HG02798 (cell line): ENCODE results near the gene TMEM165.

Experiments used
- ATAC-seq: cut with Tn5 transposase; IDR thresholded peaks from one replicate; pipeline ENCODE4 v1.9.1; 2021; ENCODE audit warnings: mild to moderate bottlenecking; ENCODE audit not compliant: unreplicated experiment, poor library complexity

The TMEM165 gene

DNA sequence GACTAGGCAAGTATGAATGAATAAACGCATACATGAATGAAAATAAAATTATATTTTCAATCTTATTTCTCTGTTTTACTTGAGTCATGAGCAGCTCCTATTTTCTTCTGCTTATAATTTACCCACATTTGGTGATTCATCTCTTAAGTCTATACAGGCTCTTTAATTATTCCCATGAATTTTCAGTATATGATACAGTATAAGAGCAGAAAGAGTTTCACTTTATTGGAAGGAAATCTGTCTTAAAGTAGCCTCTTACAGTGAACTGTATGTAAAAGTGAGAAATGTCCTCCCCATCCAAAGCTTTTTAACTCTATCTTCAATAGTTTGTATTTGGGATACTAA, 50.8 kb downstream of the TMEM165 start:
- no peak for ATAC-seq

DNA sequence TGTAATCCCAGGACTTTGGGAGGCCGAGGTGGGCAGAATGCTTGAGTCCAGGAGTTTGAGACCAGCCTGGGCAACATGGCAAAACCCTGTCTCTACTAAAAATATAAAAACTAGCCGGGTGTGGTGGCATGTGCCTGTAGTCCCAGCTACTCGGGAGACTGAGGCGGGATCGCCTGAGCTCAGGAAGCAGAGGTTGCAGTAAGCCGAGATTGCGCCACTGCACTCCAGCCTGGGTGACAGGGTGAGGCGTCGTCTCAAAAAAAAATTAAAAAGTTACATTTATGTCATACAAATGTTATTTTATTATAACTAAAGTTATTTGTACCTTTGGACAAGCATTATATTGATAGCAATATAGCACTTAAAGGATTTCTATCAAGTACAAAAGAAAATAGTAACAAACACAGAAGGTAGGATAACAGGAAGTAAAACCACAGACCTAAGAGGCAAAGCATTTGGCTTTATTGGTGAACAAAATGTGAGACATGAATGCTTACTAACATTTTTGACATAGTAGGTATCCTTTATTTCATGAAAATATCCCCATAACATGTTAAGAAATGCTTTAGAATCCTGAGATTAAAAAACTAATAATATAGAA, 51.5 kb downstream of the TMEM165 start:
- ATAC-seq, result no peak

DNA sequence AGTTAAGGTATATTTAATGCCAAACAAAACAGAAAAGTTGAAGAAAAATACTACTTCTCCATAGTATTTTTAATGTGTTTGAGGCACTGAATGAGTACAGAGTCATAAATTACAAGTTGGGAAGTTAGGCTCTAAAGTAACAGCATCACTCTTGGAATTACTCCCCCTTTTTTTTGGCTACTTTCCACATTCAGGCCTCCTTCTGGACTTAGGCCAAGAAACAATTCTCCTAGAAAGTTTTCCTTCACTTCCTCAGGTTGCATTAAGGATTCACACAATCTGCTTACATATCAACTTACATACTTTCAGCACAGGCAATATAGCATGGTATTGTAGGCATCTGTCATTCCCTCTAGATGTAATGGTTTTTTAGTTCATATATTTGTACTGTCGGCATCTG, 52.1 kb downstream of the TMEM165 start:
- ATAC-seq, result no peak

DNA sequence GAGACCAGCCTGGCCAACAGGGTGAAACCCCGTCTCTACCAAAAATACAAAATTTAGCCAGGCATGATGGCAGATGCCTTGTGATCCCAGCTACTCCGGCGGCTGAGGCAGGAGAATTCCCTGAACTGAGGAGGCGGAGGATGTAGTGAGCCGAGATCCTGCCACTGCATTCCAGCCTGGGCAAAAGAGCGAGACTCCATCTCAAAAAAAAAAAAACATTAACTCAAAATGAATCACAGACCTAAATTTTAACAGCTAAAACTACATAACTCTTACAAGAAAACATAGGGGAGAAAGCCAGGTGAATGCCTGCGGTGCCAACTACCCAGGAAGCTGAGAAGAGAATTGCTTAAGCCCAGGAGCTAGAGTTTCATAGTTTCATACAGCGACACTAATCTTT, 54.8 kb downstream of the TMEM165 start:
- ATAC-seq, result no peak

DNA sequence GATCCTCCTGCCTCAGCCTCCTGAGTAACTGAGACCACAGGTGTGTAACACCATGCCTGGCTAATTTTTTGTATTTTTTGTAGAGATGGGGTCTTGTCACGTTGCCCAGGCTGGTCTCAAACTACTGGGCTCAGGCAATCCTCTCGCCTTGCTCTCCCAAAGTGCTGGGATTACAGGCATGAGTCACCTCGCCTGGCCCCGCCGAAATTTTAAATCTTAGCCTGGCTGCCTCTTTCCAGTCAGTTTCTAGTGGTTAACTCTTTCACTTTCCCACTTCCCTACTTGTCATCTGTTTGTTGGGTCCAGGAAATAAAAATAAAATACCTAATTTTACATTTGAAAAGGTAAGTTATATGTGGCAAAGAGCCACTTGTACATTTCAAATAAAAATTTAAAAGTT, 62.4 kb downstream of the TMEM165 start:
- ATAC-seq, result no peak

DNA sequence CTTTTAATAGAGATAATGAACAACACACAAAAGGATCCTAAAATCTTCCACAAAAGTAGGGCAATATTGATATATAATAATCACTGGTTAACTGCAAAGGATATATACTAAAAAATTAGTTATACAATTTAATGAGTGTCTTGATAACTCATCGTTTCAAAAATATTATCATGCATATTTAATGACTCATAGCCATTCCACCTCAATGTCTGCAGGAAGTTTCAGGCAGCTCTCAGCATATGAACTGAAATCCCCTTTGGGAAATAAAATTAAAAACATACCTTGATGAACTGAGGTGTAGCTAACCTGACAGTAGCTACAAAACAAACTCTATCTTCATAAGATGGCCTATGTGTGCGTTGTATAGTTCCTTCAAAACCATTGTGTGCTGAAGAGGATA, 62.9 kb downstream of the TMEM165 start:
- no peak for ATAC-seq

DNA sequence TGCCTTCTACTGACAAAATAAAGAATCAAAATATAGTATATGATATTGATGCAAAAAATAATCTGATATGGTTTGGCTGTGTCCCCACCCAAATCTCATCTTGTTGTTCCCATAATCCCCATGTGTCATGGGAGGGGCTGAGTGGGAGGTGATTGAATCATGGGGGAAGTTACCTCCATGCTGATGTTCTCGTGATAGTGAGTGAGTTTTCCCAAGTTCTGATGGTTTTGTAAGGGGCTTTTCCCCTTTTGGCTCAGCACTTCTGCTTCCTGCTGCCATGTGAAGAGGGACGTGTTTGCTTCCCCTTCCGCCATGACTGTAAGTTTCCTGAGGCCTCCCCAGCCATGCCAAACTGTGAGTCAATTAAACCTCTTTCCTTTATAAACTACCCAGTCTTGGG, 70.2 kb downstream of the TMEM165 start:
- no peak for ATAC-seq

DNA sequence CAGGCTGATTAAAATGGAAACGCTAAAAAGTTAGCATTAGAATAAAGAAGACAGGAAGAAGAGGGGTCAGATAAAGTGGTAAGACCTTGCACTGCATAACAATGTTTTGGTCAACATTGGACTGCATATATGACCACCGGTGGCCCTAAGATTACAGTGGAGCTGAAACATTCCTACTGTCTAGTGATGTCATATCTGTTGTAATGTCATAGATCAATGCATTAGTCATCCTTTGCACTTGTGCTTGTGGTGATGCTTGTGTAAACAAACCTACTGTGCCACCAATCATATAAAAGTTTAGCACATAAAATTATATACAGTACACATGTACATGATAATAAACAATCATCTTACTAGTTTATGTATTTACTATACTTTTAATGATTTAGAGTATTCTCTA, 73.0 kb downstream of the TMEM165 start:
- ATAC-seq, result no peak

DNA sequence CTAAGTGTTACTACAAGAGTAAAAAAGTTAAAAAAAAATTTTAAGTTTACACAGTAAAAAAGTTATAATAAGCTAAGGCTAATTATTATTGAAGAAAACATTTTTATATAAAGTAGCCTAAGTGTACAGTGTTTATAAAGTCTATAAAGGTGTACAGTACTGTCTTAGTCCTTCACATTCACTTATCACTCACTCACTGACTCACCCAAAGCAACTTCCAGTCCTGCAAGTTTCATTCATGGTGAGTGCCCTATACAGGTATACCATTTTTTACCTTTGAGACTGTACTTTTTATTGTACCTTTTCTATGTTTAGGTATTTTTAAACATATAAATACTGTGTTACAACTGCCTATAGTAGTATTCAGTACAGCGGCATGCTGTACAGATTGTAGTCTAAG, 74.2 kb downstream of the TMEM165 start:
- ATAC-seq, result no peak
